IMR-90 (cell line): Measurements from ENCODE around the gene CPAMD8. TPM values are rescaled to one million over a fixed set of nuclear protein-coding genes. Genes with fewer than 3 reads are reported as not detected.

ENCODE experiments used
- ATAC-seq: fragments of 200-7000 bp; cut with Tn5 transposase; 2 replicates; pipeline ENCODE4 v1.9.1; 2020; ENCODE audit warnings: low read depth, mild to moderate bottlenecking, moderate library complexity
- BruUV-seq: library from RNA; stranded (reverse); fragments of 400-500 nt; replicated peaks from 2 replicates; lab custom pipeline; 2021; lab: Mats Ljungman, UMichigan
- CTCF ChIA-PET: fragments of 300-600 bp; formaldehyde crosslinking; extraction: SDS; loops from one replicate; lab custom pipeline; 2021; ENCODE audit warnings: antibody characterized with exemption; lab: Yijun Ruan, JAX
- POLR2A ChIA-PET: fragments of 300-600 bp; sonication (Branson Sonifier 250); formaldehyde crosslinking; loops from one replicate; lab custom pipeline; 2022; ENCODE audit warnings: antibody characterized with exemption; ENCODE audit not compliant: unreplicated experiment; lab: Charles Lee
- DNase-seq: peaks from one replicate; pipeline ENCODE4 v3.0.0; 2013
- H2AFZ ChIP-seq: replicated peaks from 2 replicates; pipeline ENCODE3; 2013; ENCODE audit warnings: low read length, mild to moderate bottlenecking; ENCODE audit not compliant: poor library complexity
- H2AK5ac ChIP-seq: 2 replicates; pipeline ENCODE4 v1.6.1; 2013; ENCODE audit warnings: low read depth, low read length, inconsistent platforms
- H2AK9ac ChIP-seq: replicated peaks from 2 replicates; pipeline ENCODE3; 2013; ENCODE audit warnings: mild to moderate bottlenecking, low read depth, low read length, moderate library complexity; ENCODE audit not compliant: poor library complexity
- H2BK120ac ChIP-seq: 2 replicates; pipeline ENCODE4 v1.6.1; 2013; ENCODE audit warnings: low read depth, low read length, inconsistent platforms
- H2BK15ac ChIP-seq: 3 replicates; pipeline ENCODE4 v1.6.1; 2013; ENCODE audit warnings: low read depth, low read length, inconsistent platforms
- H2BK20ac ChIP-seq: 2 replicates; pipeline ENCODE4 v1.6.1; 2013; ENCODE audit warnings: low read depth, mild to moderate bottlenecking, inconsistent platforms, low read length, moderate library complexity
- H2BK5ac ChIP-seq: 2 replicates; pipeline ENCODE4 v1.6.1; 2013; ENCODE audit warnings: mild to moderate bottlenecking, low read depth, low read length, inconsistent platforms; ENCODE audit not compliant: poor library complexity, severe bottlenecking
- H3K14ac ChIP-seq: replicated peaks from 2 replicates; pipeline ENCODE4 v1.6.1; 2013; ENCODE audit warnings: low read depth, low read length, inconsistent platforms
- H3K18ac ChIP-seq: 2 replicates; pipeline ENCODE4 v1.6.1; 2013; ENCODE audit warnings: low read depth, low read length, control low read depth
- H3K23ac ChIP-seq: 2 replicates; pipeline ENCODE4 v1.6.1; 2013; ENCODE audit warnings: low read depth, low read length, inconsistent platforms
- H3K27ac ChIP-seq: 2 replicates; pipeline ENCODE4 v1.5.1; 2013; ENCODE audit warnings: mild to moderate bottlenecking, control low read depth, low read length; ENCODE audit not compliant: insufficient read depth
- H3K27me3 ChIP-seq: 2 replicates; pipeline ENCODE4 v1.6.1; 2013; ENCODE audit warnings: low read length; ENCODE audit not compliant: control insufficient read depth, insufficient read depth
- H3K36me3 ChIP-seq: 2 replicates; pipeline ENCODE4 v1.6.1; 2013; ENCODE audit warnings: low read length, mixed read lengths; ENCODE audit not compliant: control insufficient read depth, insufficient read depth
- H3K4ac ChIP-seq: 2 replicates; pipeline ENCODE4 v1.6.1; 2013; ENCODE audit warnings: low read depth, low read length, inconsistent platforms
- H3K4me1 ChIP-seq: 2 replicates; pipeline ENCODE4 v1.6.1; 2013; ENCODE audit warnings: low read length, mixed read lengths; ENCODE audit not compliant: control insufficient read depth, insufficient read depth
- H3K4me2 ChIP-seq: 2 replicates; pipeline ENCODE4 v1.6.1; 2013; ENCODE audit warnings: low read depth, mild to moderate bottlenecking, control low read depth, low read length, moderate library complexity
- H3K4me3 ChIP-seq: 2 replicates; pipeline ENCODE4 v1.5.1; 2013; ENCODE audit warnings: low read depth, mild to moderate bottlenecking, control low read depth, low read length, moderate library complexity; ENCODE audit not compliant: insufficient read depth
- H3K56ac ChIP-seq: 2 replicates; pipeline ENCODE4 v1.6.1; 2013; ENCODE audit warnings: low read length, inconsistent platforms; ENCODE audit not compliant: insufficient read depth; ENCODE audit errors: extremely low read depth
- H3K79me1 ChIP-seq, 2 experiments: 2 replicates each; pipeline ENCODE4 v1.6.1; 2013; ENCODE audit warnings: low read length in 2 of 2, inconsistent platforms in 1 of 2, low read depth in 1 of 2
- H3K9ac ChIP-seq: 2 replicates; pipeline ENCODE4 v1.6.1; 2013; ENCODE audit warnings: low read depth, low read length, control low read depth
- H3K9me1 ChIP-seq: 2 replicates; pipeline ENCODE4 v1.6.1; 2013; ENCODE audit warnings: low read length, inconsistent platforms; ENCODE audit not compliant: insufficient read depth
- H3K9me3 ChIP-seq: 2 replicates; pipeline ENCODE4 v1.6.1; 2013; ENCODE audit warnings: low read length; ENCODE audit not compliant: control insufficient read depth, insufficient read depth
- H4K20me1 ChIP-seq: 2 replicates; pipeline ENCODE4 v1.6.1; 2013; ENCODE audit warnings: low read length, inconsistent platforms; ENCODE audit not compliant: insufficient read depth
- H4K5ac ChIP-seq: 2 replicates; pipeline ENCODE4 v1.6.1; 2013; ENCODE audit warnings: mild to moderate bottlenecking, low read depth, low read length, control low read depth
- H4K8ac ChIP-seq, 2 experiments: 2 replicates each; pipeline ENCODE4 v1.6.1; 2013; ENCODE audit warnings: low read depth in 2 of 2, low read length in 2 of 2, control low read depth in 1 of 2, inconsistent platforms in 1 of 2
- H4K91ac ChIP-seq: 2 replicates; pipeline ENCODE4 v1.6.1; 2013; ENCODE audit warnings: low read depth, low read length, inconsistent platforms; ENCODE audit not compliant: insufficient read depth
- BHLHE40 ChIP-seq: fragments of 150-350 bp; IDR thresholded peaks from 2 replicates; pipeline ENCODE4 v1.6.1; 2016; ENCODE audit warnings: mild to moderate bottlenecking, low read depth, low read length
- CEBPB ChIP-seq: IDR thresholded peaks from 2 replicates; pipeline ENCODE4 v1.6.1; 2012; ENCODE audit warnings: low read depth, low read length, improper control_type of control experiment
- CHD1 ChIP-seq: IDR thresholded peaks from 2 replicates; pipeline ENCODE4 v1.6.1; 2012; ENCODE audit warnings: low read depth, low read length, improper control_type of control experiment
- ELK1 ChIP-seq: fragments of 150-350 bp; IDR thresholded peaks from 2 replicates; pipeline ENCODE4 v1.6.1; 2016; ENCODE audit warnings: low read depth, mild to moderate bottlenecking, low read length, moderate library complexity, borderline replicate concordance
- FOS ChIP-seq: fragments of 150-350 bp; IDR thresholded peaks from 2 replicates; pipeline ENCODE4 v1.6.1; 2016; ENCODE audit warnings: low read depth, low read length
- MAZ ChIP-seq: IDR thresholded peaks from 2 replicates; pipeline ENCODE4 v1.6.1; 2012; ENCODE audit warnings: low read depth, mild to moderate bottlenecking, low read length, improper control_type of control experiment, moderate library complexity, borderline replicate concordance
- MXI1 ChIP-seq: IDR thresholded peaks from 2 replicates; pipeline ENCODE4 v1.6.1; 2012; ENCODE audit warnings: low read depth, mild to moderate bottlenecking, low read length, moderate library complexity, borderline replicate concordance
- NFE2L2 ChIP-seq: fragments of 150-350 bp; IDR thresholded peaks from 2 replicates; pipeline ENCODE4 v1.6.1; 2016; ENCODE audit warnings: low read depth, mild to moderate bottlenecking, low read length
- POLR2A ChIP-seq: IDR thresholded peaks from 2 replicates; pipeline ENCODE4 v1.6.1; 2012; ENCODE audit warnings: mild to moderate bottlenecking, low read depth, low read length
- RAD21 ChIP-seq: IDR thresholded peaks from 2 replicates; pipeline ENCODE4 v1.6.1; 2012; ENCODE audit warnings: low read length, improper control_type of control experiment
- RCOR1 ChIP-seq: IDR thresholded peaks from 2 replicates; pipeline ENCODE4 v1.6.1; 2012; ENCODE audit warnings: mild to moderate bottlenecking, low read length, improper control_type of control experiment; ENCODE audit not compliant: insufficient replicate concordance
- RFX5 ChIP-seq: IDR thresholded peaks from 2 replicates; pipeline ENCODE4 v1.8.0; 2012; ENCODE audit warnings: low read depth, mild to moderate bottlenecking, low read length, moderate library complexity
- SMC3 ChIP-seq: fragments of 150-350 bp; IDR thresholded peaks from 2 replicates; pipeline ENCODE4 v1.6.1; 2016; ENCODE audit warnings: low read depth, mild to moderate bottlenecking, antibody characterized with exemption, low read length, moderate library complexity
- WGBS, 2 experiments: methylation state at CpG; one replicate each; pipeline versions ENCODE4 v1.1.5 to v1.1.7; 2013; ENCODE audit warnings: missing lambda C conversion rate in 2 of 2; ENCODE audit not compliant: insufficient read length in 1 of 2; ENCODE audit errors: extremely low coverage in 2 of 2; 5-methylcytosine and 5-hydroxymethylcytosine counted together
- dilution Hi-C: fragments of 300-500 bp; cut with HindIII; formaldehyde crosslinking; loops from one replicate; pipeline ENCODE4 v1.14.3; 2018; ENCODE audit warnings: low sequenced_read_pairs; ENCODE audit not compliant: unreplicated experiment
- in situ Hi-C: fragments of 300-500 bp; cut with MboI; formaldehyde crosslinking; loops from 3 replicates; pipeline ENCODE4 v1.14.3; 2019; ENCODE audit warnings: low sequenced_read_pairs, inconsistent platforms, mixed read lengths
- intact Hi-C: fragments of 100-400 bp; cut with micrococcal nuclease; formaldehyde crosslinking; loops from 2 replicates; pipeline ENCODE4 v1.10.0; 2022
- polyA plus RNA-seq, 3 experiments: library from polyadenylated mRNA; depleted of rRNA; stranded (reverse); fragments of >200 nt; gene quantifications; 2 replicates each; pipeline ENCODE4 v1.2.3, GENCODE V29; 2012; ENCODE audit warnings: low replicate concordance in 1 of 3
- total RNA-seq: library from RNA; depleted of rRNA; stranded (reverse); fragments of >200 nt; gene quantifications from 2 replicates; pipeline ENCODE4 v1.2.3, GENCODE V29; 2012

Gene CPAMD8
- total and polyA plus RNA-seq, 2 of the 4 experiments (the other 2 are of a cell fraction): 0.36 to 0.79 TPM

- no peak overlapping the region for H3K14ac ChIP-seq
- no peak overlapping the region for H2BK120ac ChIP-seq
- H3K56ac ChIP-seq: no peak overlapping the region
- no TSS peak for BruUV-seq
- H3K4me1 ChIP-seq: peaks cover 8% of the 10 kb centered on the region
- no peak overlapping the region for H2AK5ac ChIP-seq
- no peak for ATAC-seq
- ChIA-PET POLR2A (no interaction called here), CTCF (interaction anchor here (0.6 kb wide), 1 partner anchor 48 kb away, joined by 3 read pairs; no protein-coding TSS in a partner anchor)
- peaks cover 2% of the 10 kb centered on the region; the same call in 1 of the 2 replicates for H3K9me1 ChIP-seq
- no peak overlapping the region for H2BK15ac ChIP-seq
- H2AK9ac ChIP-seq: peak overlapping the region; percentile 14
- H4K8ac ChIP-seq: no peak overlapping the region
- no peak overlapping the region for H3K18ac ChIP-seq
- peaks cover 3% of the 10 kb centered on the region; the same call in 1 of the 2 replicates for H3K36me3 ChIP-seq
- TF ChIP-seq POLR2A (no peak), RAD21 (no peak), NFE2L2 (no peak), BHLHE40 (no peak), FOS (no peak), SMC3 (no peak), RCOR1 (no peak), CEBPB (no peak), MXI1 (no peak), CHD1 (no peak), ELK1 (no peak), MAZ (no peak), RFX5 (no peak)
- H3K27me3 ChIP-seq: no peaks in the 10 kb centered on the region
- WGBS, 2 experiments: 96% methylated on average over 10 of the region's 12 CpGs; no CpG with 5 or more reads in 1 of the 2 experiments
- no peak overlapping the region for H3K27ac ChIP-seq
- H3K9me3 ChIP-seq: no peaks in the 10 kb centered on the region
- H2AFZ ChIP-seq: no peak overlapping the region
- H4K20me1 ChIP-seq: peaks cover 10% of the 10 kb centered on the region; the same call in 1 of the 2 replicates
- intact Hi-C loops (no loop called here), in situ Hi-C loops (loop anchor here (5.0 kb wide), 1 partner anchor 217 kb away; no protein-coding TSS in a partner anchor), dilution Hi-C loops (no loop called here)
- no peak for DNase-seq
- no peak overlapping the region for H4K91ac ChIP-seq
- H3K23ac ChIP-seq: no peak overlapping the region
- H3K9ac ChIP-seq: no peak overlapping the region
- H3K79me1 ChIP-seq: peaks cover 32 to 65% of the 10 kb centered on the region in 2 experiments
- no peak overlapping the region for H2BK20ac ChIP-seq
- no peak overlapping the region for H4K5ac ChIP-seq
- no peak overlapping the region for H3K4me3 ChIP-seq
- H3K4ac ChIP-seq: no peak overlapping the region
- no peak overlapping the region for H2BK5ac ChIP-seq
- no peak overlapping the region for H3K4me2 ChIP-seq
Measured at GRCh38 chr19:17070421-17070820, 43.8 kb upstream of the CPAMD8 start.
